Ectodermal cell (in vitro differentiated cells): ENCODE measurements around the gene TXNRD3.

Experiments
- H3K27ac ChIP-seq: 2 replicates; pipeline ENCODE4 v1.7.0; 2013; ENCODE audit warnings: mild to moderate bottlenecking, low read depth, low read length; ENCODE audit not compliant: insufficient read depth, poor library complexity, severe bottlenecking
- H3K27me3 ChIP-seq: 2 replicates; pipeline ENCODE4 v1.7.0; 2013; ENCODE audit warnings: mild to moderate bottlenecking, low read length; ENCODE audit not compliant: insufficient read depth, control insufficient read depth, poor library complexity, severe bottlenecking
- H3K36me3 ChIP-seq: one replicate; pipeline ENCODE4 v1.7.0; 2013; ENCODE audit warnings: low read length; ENCODE audit not compliant: control insufficient read depth, insufficient read depth
- H3K4me1 ChIP-seq: one replicate; pipeline ENCODE4 v1.7.0; 2013; ENCODE audit warnings: low read length; ENCODE audit not compliant: control insufficient read depth, insufficient read depth
- H3K4me3 ChIP-seq: 2 replicates; pipeline ENCODE4 v1.7.0; 2013; ENCODE audit warnings: low read depth, low read length, control low read depth; ENCODE audit not compliant: insufficient read depth
- H3K9me3 ChIP-seq: 2 replicates; pipeline ENCODE4 v1.7.0; 2013; ENCODE audit warnings: mild to moderate bottlenecking, low read length, moderate library complexity; ENCODE audit not compliant: control insufficient read depth
- WGBS, 2 experiments: methylation state at CpG; one replicate each; pipeline ENCODE4 v1.1.7; 2013; ENCODE audit warnings: missing lambda C conversion rate in 2 of 2; 5-methylcytosine and 5-hydroxymethylcytosine counted together

TXNRD3 gene

GRCh38 chr3:126571078-126571477 is 83.8 kb downstream of the TXNRD3 start:
- peaks cover 11% of the 10 kb centered on the region for H3K4me1 ChIP-seq
- H3K27me3 ChIP-seq, result no peaks in the 10 kb centered on the region
- H3K36me3 ChIP-seq, result no peaks in the 10 kb centered on the region
- H3K9me3 ChIP-seq, result no peaks in the 10 kb centered on the region
- 93 to 94% methylated on average over 7 of the region's 7 CpGs for WGBS, 2 experiments
- H3K4me3 ChIP-seq, result no peak overlapping the region
- H3K27ac ChIP-seq, result no peak overlapping the region

- H3K36me3 ChIP-seq, result no peaks in the 10 kb centered on the region
- H3K9me3 ChIP-seq, result no peaks in the 10 kb centered on the region
- H3K27me3 ChIP-seq, result no peaks in the 10 kb centered on the region
- 92% methylated on average over 6 of the region's 6 CpGs for WGBS, 2 experiments
- H3K4me3 ChIP-seq, result no peak overlapping the region
- no peak overlapping the region for H3K27ac ChIP-seq
- peaks cover 11% of the 10 kb centered on the region for H3K4me1 ChIP-seq
These were observed 84.8 kb downstream of the TXNRD3 start for GRCh38 chr3:126570103-126570541.

GRCh38 chr3:126569390-126569975 is 85.4 kb downstream of the TXNRD3 start:
- 92 to 93% methylated on average over 9 of the region's 9 CpGs for WGBS, 2 experiments
- no peaks in the 10 kb centered on the region for H3K27me3 ChIP-seq
- H3K4me3 ChIP-seq, result no peak overlapping the region
- no peaks in the 10 kb centered on the region for H3K36me3 ChIP-seq
- H3K9me3 ChIP-seq, result no peaks in the 10 kb centered on the region
- no peak overlapping the region for H3K27ac ChIP-seq
- peaks cover 11% of the 10 kb centered on the region for H3K4me1 ChIP-seq

- Histone ChIP-seq H3K4me1 (peaks cover 11% of the 10 kb centered on the region), H3K4me3 (no peak overlapping the region), H3K9me3 (no peaks in the 10 kb centered on the region), H3K27ac (no peak overlapping the region), H3K27me3 (no peaks in the 10 kb centered on the region), H3K36me3 (no peaks in the 10 kb centered on the region)
- 72 to 76% methylated on average over 3 of the region's 3 CpGs for WGBS, 2 experiments
These were observed 86.1 kb downstream of the TXNRD3 start for GRCh38 chr3:126568776-126569342.

GRCh38 chr3:126567696-126568438 is 87.1 kb downstream of the TXNRD3 start:
- peaks cover 11% of the 10 kb centered on the region for H3K4me1 ChIP-seq
- H3K36me3 ChIP-seq, result no peaks in the 10 kb centered on the region
- no peak overlapping the region for H3K27ac ChIP-seq
- H3K4me3 ChIP-seq, result no peak overlapping the region
- WGBS, 2 experiments, result 67 to 71% methylated on average over 10 of the region's 10 CpGs
- no peaks in the 10 kb centered on the region for H3K27me3 ChIP-seq
- H3K9me3 ChIP-seq, result no peaks in the 10 kb centered on the region

- no peak overlapping the region for H3K4me3 ChIP-seq
- H3K27me3 ChIP-seq, result no peaks in the 10 kb centered on the region
- no peaks in the 10 kb centered on the region for H3K36me3 ChIP-seq
- WGBS, 2 experiments, result 92 to 96% methylated on average over 1 to 2 of the region's 2 CpGs
- no peaks in the 10 kb centered on the region for H3K4me1 ChIP-seq
- H3K9me3 ChIP-seq, result no peaks in the 10 kb centered on the region
- no peak overlapping the region for H3K27ac ChIP-seq
These were observed 92.1 kb downstream of the TXNRD3 start for GRCh38 chr3:126562737-126563276.

GRCh38 chr3:126558336-126559071 is 96.4 kb downstream of the TXNRD3 start, which contains the start of gene C3orf22:
Gene C3orf22, minus strand, starts transcription at chr3:126558932. Its CDS starts 5,542 bp downstream, at chr3:126553390.
- Histone ChIP-seq H3K27me3 (no peaks in the 10 kb centered on the region), H3K9me3 (no peaks in the 10 kb centered on the region), H3K36me3 (no peaks in the 10 kb centered on the region), H3K27ac (no peak within 1 kb of the TSS), H3K4me1 (no peaks in the 10 kb centered on the region), H3K4me3 (no peak within 1 kb of the TSS)
- 86 to 87% methylated on average over 9 of the region's 9 CpGs for WGBS, 2 experiments

GRCh38 chr3:126557761-126558160 is 97.2 kb downstream of the TXNRD3 start:
- H3K4me1 ChIP-seq, result no peaks in the 10 kb centered on the region
- no peaks in the 10 kb centered on the region for H3K27me3 ChIP-seq
- no peaks in the 10 kb centered on the region for H3K9me3 ChIP-seq
- no peak overlapping the region for H3K27ac ChIP-seq
- H3K36me3 ChIP-seq, result no peaks in the 10 kb centered on the region
- WGBS, 2 experiments, result 79 to 80% methylated on average over 6 of the region's 6 CpGs
- H3K4me3 ChIP-seq, result no peak overlapping the region

GRCh38 chr3:126557415-126557745 is 97.5 kb downstream of the TXNRD3 start:
- 94 to 95% methylated on average over 11 of the region's 11 CpGs for WGBS, 2 experiments

More at GRCh38 chr3:126557415-126557745, 97.5 kb downstream of the TXNRD3 start:
- H3K4me1 ChIP-seq, result no peaks in the 10 kb centered on the region
- no peaks in the 10 kb centered on the region for H3K27me3 ChIP-seq
- H3K27ac ChIP-seq, result no peak overlapping the region
- H3K4me3 ChIP-seq, result no peak overlapping the region
- H3K9me3 ChIP-seq, result no peaks in the 10 kb centered on the region
- no peaks in the 10 kb centered on the region for H3K36me3 ChIP-seq
